ENCODE data around the gene HIVEP3.

DNA sequence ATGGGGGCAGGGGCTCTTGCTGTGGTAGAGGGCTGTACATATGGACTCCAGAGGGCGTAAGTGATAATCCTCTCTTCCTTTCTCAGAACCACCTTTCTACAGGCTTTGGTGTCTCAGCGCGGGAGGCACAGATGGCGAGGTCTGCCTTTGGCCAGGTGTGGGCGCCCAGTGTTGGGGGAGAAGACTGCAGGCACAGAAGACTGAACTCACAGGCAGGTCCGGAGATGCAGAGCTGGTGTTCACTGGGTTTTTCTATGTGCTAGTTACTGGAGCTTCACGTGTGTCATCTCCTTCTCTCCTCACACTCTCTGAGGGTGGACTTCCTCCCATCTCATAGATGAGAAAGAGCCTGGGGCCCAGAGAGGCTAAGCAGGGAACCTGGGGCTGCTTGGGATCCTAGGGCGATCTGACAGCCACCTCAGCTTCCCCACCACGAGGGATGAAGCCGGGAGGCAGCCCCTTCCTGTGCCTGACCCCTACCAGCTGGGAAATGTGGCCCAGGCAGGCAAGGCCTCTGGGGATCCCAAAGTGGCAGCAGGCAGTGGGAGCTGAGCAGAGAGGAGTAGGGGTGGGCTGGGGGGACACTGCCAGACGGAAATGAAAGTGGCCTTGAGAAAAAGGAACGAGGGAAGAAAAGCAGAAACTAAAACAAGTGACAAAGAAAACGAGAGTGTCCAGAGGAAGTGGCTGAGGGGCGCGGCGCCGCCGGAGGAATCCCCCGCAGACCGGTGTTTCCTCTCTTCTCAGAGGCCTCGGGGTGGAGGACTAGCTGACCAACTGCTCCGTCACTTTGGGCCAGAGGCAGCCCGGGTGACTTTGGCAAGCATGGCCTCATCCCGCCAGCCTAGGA is 191.6 kb downstream of the HIVEP3 start:
- TF ChIP-seq, protein P1, sequence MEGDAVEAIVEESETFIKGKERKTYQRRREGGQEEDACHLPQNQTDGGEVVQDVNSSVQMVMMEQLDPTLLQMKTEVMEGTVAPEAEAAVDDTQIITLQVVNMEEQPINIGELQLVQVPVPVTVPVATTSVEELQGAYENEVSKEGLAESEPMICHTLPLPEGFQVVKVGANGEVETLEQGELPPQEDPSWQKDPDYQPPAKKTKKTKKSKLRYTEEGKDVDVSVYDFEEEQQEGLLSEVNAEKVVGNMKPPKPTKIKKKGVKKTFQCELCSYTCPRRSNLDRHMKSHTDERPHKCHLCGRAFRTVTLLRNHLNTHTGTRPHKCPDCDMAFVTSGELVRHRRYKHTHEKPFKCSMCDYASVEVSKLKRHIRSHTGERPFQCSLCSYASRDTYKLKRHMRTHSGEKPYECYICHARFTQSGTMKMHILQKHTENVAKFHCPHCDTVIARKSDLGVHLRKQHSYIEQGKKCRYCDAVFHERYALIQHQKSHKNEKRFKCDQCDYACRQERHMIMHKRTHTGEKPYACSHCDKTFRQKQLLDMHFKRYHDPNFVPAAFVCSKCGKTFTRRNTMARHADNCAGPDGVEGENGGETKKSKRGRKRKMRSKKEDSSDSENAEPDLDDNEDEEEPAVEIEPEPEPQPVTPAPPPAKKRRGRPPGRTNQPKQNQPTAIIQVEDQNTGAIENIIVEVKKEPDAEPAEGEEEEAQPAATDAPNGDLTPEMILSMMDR (optimal IDR thresholded peaks at IDR 0.05 in 1 of 3, IDR thresholded peaks at IDR 0.05 in 1 of 3, conservative IDR thresholded peaks at IDR 0.05 in 1 of 3; ENCODE audit: extremely low read depth in 1 of 3, insufficient read depth in 2 of 3, low read length in 3 of 3): no peak
- no peak for TF ChIP-seq EZH2 (IDR thresholded peaks at IDR 0.05; ENCODE audit: low read length)

Measured in keratinocyte (primary cell).